ENCODE data around the gene POU5F2. TPM values are rescaled to one million over a fixed set of nuclear protein-coding genes. Genes with fewer than 3 reads are reported as not detected.

POU5F2 gene
- total RNA-seq, 1 experiment from 2014 or later = 0.22 TPM

DNA sequence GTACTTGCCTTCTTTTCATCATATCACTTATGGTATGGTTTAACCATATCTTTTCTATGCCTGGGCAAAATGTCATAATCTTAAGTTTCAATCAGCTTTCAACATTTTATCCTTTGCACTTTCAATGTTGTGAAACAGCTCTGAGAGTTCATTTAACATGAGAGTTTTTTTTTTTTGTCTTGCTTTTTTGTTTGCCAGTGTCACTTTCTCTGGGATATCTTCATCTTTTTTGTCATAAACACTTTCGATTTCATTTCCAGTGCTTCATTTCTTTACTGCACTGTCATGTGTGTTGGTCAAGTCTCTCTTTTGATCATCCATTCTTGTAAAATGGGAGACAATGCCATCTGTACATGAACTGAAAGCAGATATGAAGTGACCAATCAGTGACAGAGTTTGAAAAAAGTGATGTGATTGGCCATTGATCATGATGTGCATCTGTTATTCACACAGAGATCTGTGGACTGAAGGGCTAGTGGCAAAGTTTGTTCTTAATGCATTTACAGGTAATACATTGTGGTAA lies 7.5 kb upstream of the POU5F2 start:
- H3K79me1 ChIP-seq (ENCODE audit: insufficient read depth, low read depth, low read length, poor library complexity, severe bottlenecking) = no peaks in the 10 kb centered on the region
- H4K5ac ChIP-seq (ENCODE audit: insufficient read length, low read depth, low read length) = no peak overlapping the region
- no peaks in the 10 kb centered on the region for H3K9me3 ChIP-seq (ENCODE audit: control insufficient read depth, low read depth, low read length)
- DNase-seq = no peak
- no peak overlapping the region for H2BK20ac ChIP-seq (ENCODE audit: low read depth, low read length, poor library complexity, severe bottlenecking)
- H3K56ac ChIP-seq (ENCODE audit: insufficient read length, low read depth, low read length) = no peak overlapping the region
- no peaks in the 10 kb centered on the region for H3K9me3 Mint-ChIP-seq
- H3K36me3 Mint-ChIP-seq (ENCODE audit: insufficient read depth in 1 of 3, low read depth in 3 of 3) = no peaks in the 10 kb centered on the region
- no peak overlapping the region for H3K27ac ChIP-seq (ENCODE audit: insufficient read length, low read depth, low read length)
- H3K4ac ChIP-seq (ENCODE audit: low read depth, low read length) = no peak overlapping the region
- no peak overlapping the region for H2BK120ac ChIP-seq (ENCODE audit: low read depth, low read length, poor library complexity, severe bottlenecking)
- no peak overlapping the region for H4K91ac ChIP-seq (ENCODE audit: insufficient read length, low read depth, low read length)
- no peaks in the 10 kb centered on the region for H3K27me3 Mint-ChIP-seq (ENCODE audit: low read depth)
- H3K4me2 ChIP-seq (ENCODE audit: insufficient read depth, insufficient read length, low read length) = no peak overlapping the region
- H4K8ac ChIP-seq (replicated peaks; ENCODE audit: insufficient read length, low read depth, low read length) = no peak overlapping the region
- H3K27me3 ChIP-seq (ENCODE audit: insufficient read depth, low read length) = no peaks in the 10 kb centered on the region
- H3K18ac ChIP-seq (ENCODE audit: insufficient read length, low read depth, low read length) = no peak overlapping the region
- no peak overlapping the region for H3K27ac Mint-ChIP-seq
- H3K4me1 Mint-ChIP-seq = no peaks in the 10 kb centered on the region
- WGBS (ENCODE audit: extremely low coverage, insufficient read length, low lambda C conversion rate) = no CpG with 5 or more reads among the region's 1 CpG
- no peaks in the 10 kb centered on the region; the same call in 1 of the 2 replicates for H3K79me2 ChIP-seq (ENCODE audit: insufficient read depth, low read length)
- H4K20me1 ChIP-seq (ENCODE audit: control insufficient read depth, insufficient read depth, insufficient read length) = no peaks in the 10 kb centered on the region
- no peak overlapping the region for H3K9ac ChIP-seq (ENCODE audit: extremely low read depth, insufficient read length, low read length)
- H2AFZ ChIP-seq (ENCODE audit: low read length) = no peak overlapping the region
- H3K23ac ChIP-seq (ENCODE audit: insufficient read length, low read depth, low read length) = no peak overlapping the region
- H2BK12ac ChIP-seq (ENCODE audit: insufficient read length, low read depth, low read length) = no peak overlapping the region
- H3K4me3 Mint-ChIP-seq = no peak overlapping the region
- H2BK15ac ChIP-seq (ENCODE audit: low read depth, low read length) = no peak overlapping the region
- no peaks in the 10 kb centered on the region for H3K23me2 ChIP-seq (ENCODE audit: insufficient read length, low read depth, low read length, poor library complexity, severe bottlenecking)
- H2AK5ac ChIP-seq (ENCODE audit: insufficient read length, low read length) = no peak overlapping the region
- no peak overlapping the region for H2BK5ac ChIP-seq (ENCODE audit: insufficient read length, low read length)
- TF ChIP-seq, protein P1, sequence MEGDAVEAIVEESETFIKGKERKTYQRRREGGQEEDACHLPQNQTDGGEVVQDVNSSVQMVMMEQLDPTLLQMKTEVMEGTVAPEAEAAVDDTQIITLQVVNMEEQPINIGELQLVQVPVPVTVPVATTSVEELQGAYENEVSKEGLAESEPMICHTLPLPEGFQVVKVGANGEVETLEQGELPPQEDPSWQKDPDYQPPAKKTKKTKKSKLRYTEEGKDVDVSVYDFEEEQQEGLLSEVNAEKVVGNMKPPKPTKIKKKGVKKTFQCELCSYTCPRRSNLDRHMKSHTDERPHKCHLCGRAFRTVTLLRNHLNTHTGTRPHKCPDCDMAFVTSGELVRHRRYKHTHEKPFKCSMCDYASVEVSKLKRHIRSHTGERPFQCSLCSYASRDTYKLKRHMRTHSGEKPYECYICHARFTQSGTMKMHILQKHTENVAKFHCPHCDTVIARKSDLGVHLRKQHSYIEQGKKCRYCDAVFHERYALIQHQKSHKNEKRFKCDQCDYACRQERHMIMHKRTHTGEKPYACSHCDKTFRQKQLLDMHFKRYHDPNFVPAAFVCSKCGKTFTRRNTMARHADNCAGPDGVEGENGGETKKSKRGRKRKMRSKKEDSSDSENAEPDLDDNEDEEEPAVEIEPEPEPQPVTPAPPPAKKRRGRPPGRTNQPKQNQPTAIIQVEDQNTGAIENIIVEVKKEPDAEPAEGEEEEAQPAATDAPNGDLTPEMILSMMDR (conservative IDR thresholded peaks at IDR 0.05) = no peak
- H3T11ph ChIP-seq (ENCODE audit: low read length) = no peak overlapping the region
- no peaks in the 10 kb centered on the region for H3K4me1 ChIP-seq (ENCODE audit: insufficient read depth, low read length)
- no peak overlapping the region for H3K14ac ChIP-seq (ENCODE audit: insufficient read depth, low read length)

All from H9 (cell line).